Vagina (tissue), 2 donors: ENCODE results near the gene CEMIP.

Experiments used
- POLR2A ChIP-seq, 2 donors: fragments of 450-650 bp; IDR thresholded peaks; one replicate each; pipeline ENCODE4 v1.6.1; 2017; ENCODE audit warnings: antibody characterized with exemption in 2 of 2, mild to moderate bottlenecking in 2 of 2, moderate library complexity in 2 of 2
- POLR2AphosphoS5 ChIP-seq, 2 donors: sonication (generic); formaldehyde crosslinking; IDR thresholded peaks; one replicate each; pipeline ENCODE4 v1.9.0; 2017; ENCODE audit warnings: antibody characterized with exemption in 2 of 2, mild to moderate bottlenecking in 2 of 2, low read depth in 1 of 2; ENCODE audit not compliant: insufficient read depth in 1 of 2
- TF ChIP-seq, protein P1 (sequence below), 3 experiments: fragments of 450-650 bp in 2 of 3; fragments of 200-600 bp in 1 of 3; sonication (generic) in 1 of 3; IDR thresholded peaks; one replicate each; pipeline ENCODE4 v1.5.1; 2017 to 2019; ENCODE audit warnings: antibody characterized with exemption in 3 of 3, mild to moderate bottlenecking in 2 of 3, moderate library complexity in 2 of 3

DNA sequence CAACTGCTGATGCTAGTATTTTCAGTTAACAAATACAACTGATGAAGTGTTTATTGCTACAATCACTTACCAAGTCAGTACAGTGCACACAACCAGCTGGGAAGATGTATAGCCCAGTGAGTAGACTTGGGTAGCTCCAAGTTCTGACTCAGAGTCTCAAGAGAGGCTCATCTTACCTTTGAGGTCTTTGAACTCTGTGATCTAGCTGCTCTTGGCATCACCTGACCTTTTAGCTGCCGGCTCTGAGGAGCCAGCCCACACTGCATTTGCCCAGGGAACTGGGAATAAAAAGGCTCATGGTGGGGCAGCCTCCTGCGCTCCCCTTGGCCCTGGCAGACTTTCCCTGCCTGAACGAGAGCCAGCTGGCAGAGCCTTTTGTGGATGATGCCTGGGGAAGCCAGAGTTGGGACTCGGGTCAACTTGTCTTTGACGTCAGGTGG, 82.6 kb downstream of the CEMIP start:
- TF ChIP-seq POLR2A (IDR thresholded peaks at IDR 0.05) (no peak), POLR2AphosphoS5 (IDR thresholded peaks at IDR 0.05; ENCODE audit: insufficient read depth in 1 of 2, low read depth in 1 of 2) (peak in 1 of 2 donors; percentile 58)
- TF ChIP-seq, protein P1, sequence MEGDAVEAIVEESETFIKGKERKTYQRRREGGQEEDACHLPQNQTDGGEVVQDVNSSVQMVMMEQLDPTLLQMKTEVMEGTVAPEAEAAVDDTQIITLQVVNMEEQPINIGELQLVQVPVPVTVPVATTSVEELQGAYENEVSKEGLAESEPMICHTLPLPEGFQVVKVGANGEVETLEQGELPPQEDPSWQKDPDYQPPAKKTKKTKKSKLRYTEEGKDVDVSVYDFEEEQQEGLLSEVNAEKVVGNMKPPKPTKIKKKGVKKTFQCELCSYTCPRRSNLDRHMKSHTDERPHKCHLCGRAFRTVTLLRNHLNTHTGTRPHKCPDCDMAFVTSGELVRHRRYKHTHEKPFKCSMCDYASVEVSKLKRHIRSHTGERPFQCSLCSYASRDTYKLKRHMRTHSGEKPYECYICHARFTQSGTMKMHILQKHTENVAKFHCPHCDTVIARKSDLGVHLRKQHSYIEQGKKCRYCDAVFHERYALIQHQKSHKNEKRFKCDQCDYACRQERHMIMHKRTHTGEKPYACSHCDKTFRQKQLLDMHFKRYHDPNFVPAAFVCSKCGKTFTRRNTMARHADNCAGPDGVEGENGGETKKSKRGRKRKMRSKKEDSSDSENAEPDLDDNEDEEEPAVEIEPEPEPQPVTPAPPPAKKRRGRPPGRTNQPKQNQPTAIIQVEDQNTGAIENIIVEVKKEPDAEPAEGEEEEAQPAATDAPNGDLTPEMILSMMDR (IDR thresholded peaks at IDR 0.05), result no peak
